K562 (cell line): Measurements from ENCODE around the gene TTC32. TPM values are rescaled to one million over a fixed set of nuclear protein-coding genes. Genes with fewer than 3 reads are reported as not detected.

Experiments
- ATAC-seq: fragments of 200-7000 bp; cut with Tn5 transposase; 3 replicates; pipeline ENCODE4 v1.9.1; 2020; ENCODE audit warnings: moderate library complexity
- BruUV-seq: library from RNA; stranded (reverse); fragments of 400-500 nt; replicated peaks from 2 replicates; lab custom pipeline; 2021; lab: Mats Ljungman, UMichigan
- CTCF ChIA-PET: fragments of 300-600 bp; formaldehyde crosslinking; extraction: SDS; loops from one replicate; lab custom pipeline; 2021; ENCODE audit warnings: low intra/inter-chr PET ratio; lab: Yijun Ruan, JAX
- POLR2A ChIA-PET: fragments of 300-600, 350-650 bp; sonication (Branson Sonifier 250); formaldehyde crosslinking; extraction: SDS; loops from one replicate; lab custom pipeline; 2021; ENCODE audit warnings: antibody characterized with exemption, inconsistent platforms; lab: Yijun Ruan, JAX
- DNase-seq, 4 experiments: peaks; one replicate each; pipeline versions ENCODE4 v3.0.0 to v3.0.0-alpha.2; 2011 to 2018; ENCODE audit warnings: low spot score in 3 of 4, mixed read lengths in 3 of 4; ENCODE audit errors: extremely low read depth in 1 of 4
- FAIRE-seq: peaks from 2 replicates; lab custom pipeline; 2011; peaks lifted over from hg19 to GRCh38; lab: Jason Lieb, UNC
- H2AFZ ChIP-seq: 2 replicates; pipeline ENCODE4 v1.6.0; 2011; ENCODE audit warnings: low read depth, low read length, control low read depth, inconsistent platforms
- H3K27ac ChIP-seq: fragments of 200-600 bp; 3 replicates; pipeline ENCODE4 v1.8.0; 2011; ENCODE audit warnings: low read depth, mild to moderate bottlenecking, control low read depth, inconsistent platforms, low read length, moderate library complexity, mixed read lengths; ENCODE audit errors: extremely low read depth
- H3K27me3 ChIP-seq, 2 experiments: fragments of 300-600 bp in 1 of 2; 2 replicates in 1 of 2; 3 replicates in 1 of 2; pipeline versions ENCODE4 v1.6.0 to v1.8.0; 2011; ENCODE audit warnings: inconsistent platforms in 2 of 2, low read length in 2 of 2, mild to moderate bottlenecking in 1 of 2, mixed read lengths in 1 of 2, moderate library complexity in 1 of 2; ENCODE audit not compliant: control insufficient read depth in 2 of 2, insufficient read depth in 2 of 2
- H3K36me3 ChIP-seq: fragments of 300-600 bp; 3 replicates; pipeline ENCODE4 v1.8.0; 2011; ENCODE audit warnings: mild to moderate bottlenecking, low read length, inconsistent platforms; ENCODE audit not compliant: control insufficient read depth, insufficient read depth
- H3K4me1 ChIP-seq, 2 experiments: fragments of 200-600 bp in 1 of 2; replicated peaks in 1 of 2; 2 replicates in 1 of 2; 3 replicates in 1 of 2; pipeline versions ENCODE4 v1.5.1 to v1.8.0; 2011; ENCODE audit warnings: inconsistent platforms in 2 of 2, low read length in 2 of 2, mild to moderate bottlenecking in 1 of 2, mixed read lengths in 1 of 2, moderate library complexity in 1 of 2; ENCODE audit not compliant: control insufficient read depth in 2 of 2, insufficient read depth in 2 of 2
- H3K4me2 ChIP-seq: 2 replicates; pipeline ENCODE4 v1.6.1; 2011; ENCODE audit warnings: low read length, control low read depth, inconsistent platforms, mixed read lengths; ENCODE audit not compliant: insufficient read depth
- H3K4me3 ChIP-seq: fragments of 200-600 bp; sonication (generic), shearing (Covaris generic); 2 replicates; pipeline ENCODE4 v1.5.1; 2016; ENCODE audit warnings: control low read depth, inconsistent platforms
- H3K79me2 ChIP-seq: fragments of 200-600 bp; 3 replicates; pipeline ENCODE4 v1.8.0; 2011; ENCODE audit warnings: low read length, inconsistent platforms; ENCODE audit not compliant: control insufficient read depth, insufficient read depth
- H3K9ac ChIP-seq, 2 experiments: 2 replicates each; pipeline versions ENCODE4 v1.6.0 to v1.6.1; 2011; ENCODE audit warnings: low read depth in 2 of 2, low read length in 2 of 2, control low read depth in 1 of 2, inconsistent platforms in 1 of 2, mild to moderate bottlenecking in 1 of 2, mixed read lengths in 1 of 2; ENCODE audit not compliant: insufficient read depth in 1 of 2
- H3K9me1 ChIP-seq: one replicate; pipeline ENCODE4 v1.6.0; 2011; ENCODE audit warnings: inconsistent platforms, mild to moderate bottlenecking, low read length, moderate library complexity; ENCODE audit not compliant: control insufficient read depth, insufficient read depth
- H3K9me3 ChIP-seq: replicated peaks from 2 replicates; pipeline ENCODE4 v1.5.1; 2011; ENCODE audit warnings: low read depth, low read length, inconsistent platforms; ENCODE audit not compliant: control insufficient read depth, insufficient read depth
- H4K20me1 ChIP-seq: replicated peaks from 2 replicates; pipeline ENCODE4 v1.6.1; 2011; ENCODE audit warnings: low read length, inconsistent platforms, mixed read lengths; ENCODE audit not compliant: control insufficient read depth, insufficient read depth
- WGBS: fragments of 100-300 bp; shearing (Covaris generic); methylation state at CpG from one replicate; pipeline ENCODE4 v1.1.6; 2016; ENCODE audit warnings: low coverage, mixed read lengths; ENCODE audit not compliant: insufficient coverage; ENCODE audit errors: missing lambda C conversion rate; 5-methylcytosine and 5-hydroxymethylcytosine counted together
- in situ Hi-C: fragments of 300-500 bp; cut with MboI; formaldehyde crosslinking; loops from 4 replicates; pipeline ENCODE4 v1.15.0; 2018; ENCODE audit warnings: inconsistent platforms, mixed read lengths
- intact Hi-C: fragments of 100-400 bp; cut with micrococcal nuclease; formaldehyde crosslinking; loops from 2 replicates; pipeline ENCODE4 v1.14.2; 2022
- polyA plus RNA-seq, 8 experiments: library from polyadenylated mRNA; depleted of rRNA in 4 of 8; stranded (reverse) in 5 of 8; unstranded in 3 of 8; fragments of >200 nt; fragmentation: Nextera tagmentation in 2 of 8; fragmentation: Illumina TruSeq in 1 of 8; extraction: Ambion mirVana in 2 of 8; extraction: Trizol in 1 of 8; gene quantifications; 2 replicates each; pipeline versions ENCODE4 v1.2.1 to v1.2.3, GENCODE V29; 2011 to 2014; ENCODE audit warnings: inconsistent platforms in 1 of 8, missing spikeins in 1 of 8
- total RNA-seq, 7 experiments: library from RNA; depleted of rRNA in 6 of 7; stranded (reverse); fragments of >200 nt in 6 of 7; fragmentation: Illumina TruSeq in 2 of 7; extraction: Trizol in 2 of 7; gene quantifications; 2 replicates each; pipeline versions ENCODE4 v1.2.1 to v1.2.3, GENCODE V29; 2011 to 2021; ENCODE audit warnings: low replicate concordance in 1 of 7
- TF ChIP-seq, protein P1 (sequence below): sonication (generic); formaldehyde crosslinking; IDR thresholded peaks from 2 replicates; pipeline ENCODE4 v1.8.1; 2023; ENCODE audit warnings: mild to moderate bottlenecking, missing genetic modification reagents
- TF ChIP-seq, protein P2 (sequence below): fragments of 200-800 bp; sonication (Bioruptor generic); IDR thresholded peaks from 2 replicates; pipeline ENCODE4 v1.6.1; 2017; ENCODE audit warnings: missing genetic modification characterization, missing compliant biosample characterization
- TF ChIP-seq, protein P3 (sequence below): fragments of 250-450 bp; sonication (Bioruptor Pico); IDR thresholded peaks from 2 replicates; pipeline ENCODE4 v1.8.0; 2022; ENCODE audit warnings: moderate library complexity, mild to moderate bottlenecking, inconsistent platforms
- TF ChIP-seq, protein P4 (sequence below): sonication (generic); formaldehyde crosslinking; IDR thresholded peaks from 2 replicates; pipeline ENCODE4 v1.8.0; 2023; ENCODE audit warnings: mild to moderate bottlenecking, missing genetic modification reagents

Gene TTC32
- total and polyA plus RNA-seq, 9 of the 15 experiments (the other 6 are each of a cell fraction or from before 2014, with no cell fraction given) = 27.6 to 71.4 (median 52.6) TPM

DNA sequence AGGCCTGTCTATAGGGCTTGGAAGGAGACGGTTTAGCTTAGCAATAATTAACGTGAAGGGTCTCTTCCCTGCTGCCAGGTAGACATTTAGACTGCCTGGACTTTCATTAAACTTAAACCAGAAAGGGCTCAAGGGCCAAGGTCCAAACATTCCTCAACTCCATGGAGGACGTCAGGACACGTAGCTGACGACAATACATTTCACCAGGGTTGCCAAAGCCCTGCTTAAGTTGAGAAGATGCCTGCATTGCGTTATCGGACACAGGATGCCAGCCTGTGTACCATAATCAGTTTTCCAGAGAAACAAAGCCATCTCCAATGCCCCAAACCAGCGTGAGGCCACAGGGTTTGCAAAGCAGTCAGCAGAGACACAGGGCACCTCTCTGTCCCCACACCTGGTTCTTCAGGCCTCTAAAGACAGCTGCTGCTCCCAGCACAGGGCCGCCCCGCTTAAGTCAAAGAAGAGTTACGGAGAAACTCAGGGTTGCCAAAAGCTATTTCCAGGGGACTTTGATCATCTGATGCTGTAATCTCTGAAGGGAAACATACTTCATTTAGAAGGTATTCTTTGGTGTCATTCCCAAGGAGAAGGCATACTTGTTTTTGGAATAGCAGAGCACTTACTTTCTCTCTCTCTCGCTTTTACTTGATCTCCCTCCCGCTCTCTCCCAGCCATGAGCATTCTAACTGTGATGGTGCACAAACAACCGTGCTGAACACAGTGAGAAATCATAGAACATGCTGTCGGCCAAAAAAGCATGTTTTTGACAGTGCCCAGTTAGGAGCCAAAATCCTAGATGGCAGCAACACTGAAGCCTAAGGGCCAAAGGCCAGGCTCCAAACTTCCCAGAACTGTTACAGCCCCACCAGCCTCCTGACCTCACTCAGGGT is 46.0 kb downstream of the TTC32 start:
- intact Hi-C loops = no loop called here
- H3K27me3 ChIP-seq = peaks cover 47 to 85% of the 10 kb centered on the region in 2 experiments
- no peaks in the 10 kb centered on the region for H3K9me3 ChIP-seq
- no peaks in the 10 kb centered on the region for H4K20me1 ChIP-seq
- WGBS = 3% methylated on average over 15 of the region's 15 CpGs
- H3K9ac ChIP-seq = no peak overlapping the region
- H3K27ac ChIP-seq = no peak overlapping the region
- ChIA-PET POLR2A (interaction anchor here (0.7 kb wide), 1 partner anchor 99 kb away, joined by 3 read pairs; no protein-coding TSS in a partner anchor), CTCF (no interaction called here)
- H3K9me1 ChIP-seq = no peaks in the 10 kb centered on the region
- H2AFZ ChIP-seq = no peak overlapping the region
- DNase-seq (no peak), FAIRE-seq (no peak), ATAC-seq (no peak)
- in situ Hi-C loops = loop anchor here (25.0 kb wide), 1 partner anchor 1093 kb away; no protein-coding TSS in a partner anchor
- no peak overlapping the region for H3K4me3 ChIP-seq
- H3K4me2 ChIP-seq = no peak overlapping the region
- H3K36me3 ChIP-seq = no peaks in the 10 kb centered on the region
- H3K79me2 ChIP-seq = no peaks in the 10 kb centered on the region
- TF ChIP-seq, protein P1, sequence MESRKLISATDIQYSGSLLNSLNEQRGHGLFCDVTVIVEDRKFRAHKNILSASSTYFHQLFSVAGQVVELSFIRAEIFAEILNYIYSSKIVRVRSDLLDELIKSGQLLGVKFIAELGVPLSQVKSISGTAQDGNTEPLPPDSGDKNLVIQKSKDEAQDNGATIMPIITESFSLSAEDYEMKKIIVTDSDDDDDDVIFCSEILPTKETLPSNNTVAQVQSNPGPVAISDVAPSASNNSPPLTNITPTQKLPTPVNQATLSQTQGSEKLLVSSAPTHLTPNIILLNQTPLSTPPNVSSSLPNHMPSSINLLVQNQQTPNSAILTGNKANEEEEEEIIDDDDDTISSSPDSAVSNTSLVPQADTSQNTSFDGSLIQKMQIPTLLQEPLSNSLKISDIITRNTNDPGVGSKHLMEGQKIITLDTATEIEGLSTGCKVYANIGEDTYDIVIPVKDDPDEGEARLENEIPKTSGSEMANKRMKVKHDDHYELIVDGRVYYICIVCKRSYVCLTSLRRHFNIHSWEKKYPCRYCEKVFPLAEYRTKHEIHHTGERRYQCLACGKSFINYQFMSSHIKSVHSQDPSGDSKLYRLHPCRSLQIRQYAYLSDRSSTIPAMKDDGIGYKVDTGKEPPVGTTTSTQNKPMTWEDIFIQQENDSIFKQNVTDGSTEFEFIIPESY (CRISPR knock-in tag) = no peak
- TF ChIP-seq, protein P2, sequence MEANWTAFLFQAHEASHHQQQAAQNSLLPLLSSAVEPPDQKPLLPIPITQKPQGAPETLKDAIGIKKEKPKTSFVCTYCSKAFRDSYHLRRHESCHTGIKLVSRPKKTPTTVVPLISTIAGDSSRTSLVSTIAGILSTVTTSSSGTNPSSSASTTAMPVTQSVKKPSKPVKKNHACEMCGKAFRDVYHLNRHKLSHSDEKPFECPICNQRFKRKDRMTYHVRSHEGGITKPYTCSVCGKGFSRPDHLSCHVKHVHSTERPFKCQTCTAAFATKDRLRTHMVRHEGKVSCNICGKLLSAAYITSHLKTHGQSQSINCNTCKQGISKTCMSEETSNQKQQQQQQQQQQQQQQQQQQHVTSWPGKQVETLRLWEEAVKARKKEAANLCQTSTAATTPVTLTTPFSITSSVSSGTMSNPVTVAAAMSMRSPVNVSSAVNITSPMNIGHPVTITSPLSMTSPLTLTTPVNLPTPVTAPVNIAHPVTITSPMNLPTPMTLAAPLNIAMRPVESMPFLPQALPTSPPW (CRISPR knock-in tag) = no peak
- TF ChIP-seq, protein P3, sequence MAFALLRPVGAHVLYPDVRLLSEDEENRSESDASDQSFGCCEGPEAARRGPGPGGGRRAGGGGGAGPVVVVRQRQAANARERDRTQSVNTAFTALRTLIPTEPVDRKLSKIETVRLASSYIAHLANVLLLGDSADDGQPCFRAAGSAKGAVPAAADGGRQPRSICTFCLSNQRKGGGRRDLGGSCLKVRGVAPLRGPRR = no peak
- TF ChIP-seq, protein P4, sequence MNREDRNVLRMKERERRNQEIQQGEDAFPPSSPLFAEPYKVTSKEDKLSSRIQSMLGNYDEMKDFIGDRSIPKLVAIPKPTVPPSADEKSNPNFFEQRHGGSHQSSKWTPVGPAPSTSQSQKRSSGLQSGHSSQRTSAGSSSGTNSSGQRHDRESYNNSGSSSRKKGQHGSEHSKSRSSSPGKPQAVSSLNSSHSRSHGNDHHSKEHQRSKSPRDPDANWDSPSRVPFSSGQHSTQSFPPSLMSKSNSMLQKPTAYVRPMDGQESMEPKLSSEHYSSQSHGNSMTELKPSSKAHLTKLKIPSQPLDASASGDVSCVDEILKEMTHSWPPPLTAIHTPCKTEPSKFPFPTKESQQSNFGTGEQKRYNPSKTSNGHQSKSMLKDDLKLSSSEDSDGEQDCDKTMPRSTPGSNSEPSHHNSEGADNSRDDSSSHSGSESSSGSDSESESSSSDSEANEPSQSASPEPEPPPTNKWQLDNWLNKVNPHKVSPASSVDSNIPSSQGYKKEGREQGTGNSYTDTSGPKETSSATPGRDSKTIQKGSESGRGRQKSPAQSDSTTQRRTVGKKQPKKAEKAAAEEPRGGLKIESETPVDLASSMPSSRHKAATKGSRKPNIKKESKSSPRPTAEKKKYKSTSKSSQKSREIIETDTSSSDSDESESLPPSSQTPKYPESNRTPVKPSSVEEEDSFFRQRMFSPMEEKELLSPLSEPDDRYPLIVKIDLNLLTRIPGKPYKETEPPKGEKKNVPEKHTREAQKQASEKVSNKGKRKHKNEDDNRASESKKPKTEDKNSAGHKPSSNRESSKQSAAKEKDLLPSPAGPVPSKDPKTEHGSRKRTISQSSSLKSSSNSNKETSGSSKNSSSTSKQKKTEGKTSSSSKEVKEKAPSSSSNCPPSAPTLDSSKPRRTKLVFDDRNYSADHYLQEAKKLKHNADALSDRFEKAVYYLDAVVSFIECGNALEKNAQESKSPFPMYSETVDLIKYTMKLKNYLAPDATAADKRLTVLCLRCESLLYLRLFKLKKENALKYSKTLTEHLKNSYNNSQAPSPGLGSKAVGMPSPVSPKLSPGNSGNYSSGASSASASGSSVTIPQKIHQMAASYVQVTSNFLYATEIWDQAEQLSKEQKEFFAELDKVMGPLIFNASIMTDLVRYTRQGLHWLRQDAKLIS (CRISPR knock-in tag) = no peak
- no TSS peak for BruUV-seq
- no peaks in the 10 kb centered on the region for H3K4me1 ChIP-seq
